NCI-H2107 (cell line): ENCODE results near the gene KIF13A.
"Not testable (repeated sequence)": the region's sequence is repeated elsewhere in the genome, so short reads cannot be mapped to it uniquely, and the experiment has no call there.

ENCODE experiments used
- DNase-seq: peaks from one replicate; lab custom pipeline; 2025; lab: John Stamatoyannopoulos, UW

Gene KIF13A

GRCh38 chr6:17846762-17847161, 140.7 kb downstream of the KIF13A start:
- DNase-seq = no peak

GRCh38 chr6:17845598-17845997, 141.8 kb downstream of the KIF13A start:
- no peak for DNase-seq

GRCh38 chr6:17844967-17845366, 142.5 kb downstream of the KIF13A start:
- DNase-seq = not testable (repeated sequence)

DNA sequence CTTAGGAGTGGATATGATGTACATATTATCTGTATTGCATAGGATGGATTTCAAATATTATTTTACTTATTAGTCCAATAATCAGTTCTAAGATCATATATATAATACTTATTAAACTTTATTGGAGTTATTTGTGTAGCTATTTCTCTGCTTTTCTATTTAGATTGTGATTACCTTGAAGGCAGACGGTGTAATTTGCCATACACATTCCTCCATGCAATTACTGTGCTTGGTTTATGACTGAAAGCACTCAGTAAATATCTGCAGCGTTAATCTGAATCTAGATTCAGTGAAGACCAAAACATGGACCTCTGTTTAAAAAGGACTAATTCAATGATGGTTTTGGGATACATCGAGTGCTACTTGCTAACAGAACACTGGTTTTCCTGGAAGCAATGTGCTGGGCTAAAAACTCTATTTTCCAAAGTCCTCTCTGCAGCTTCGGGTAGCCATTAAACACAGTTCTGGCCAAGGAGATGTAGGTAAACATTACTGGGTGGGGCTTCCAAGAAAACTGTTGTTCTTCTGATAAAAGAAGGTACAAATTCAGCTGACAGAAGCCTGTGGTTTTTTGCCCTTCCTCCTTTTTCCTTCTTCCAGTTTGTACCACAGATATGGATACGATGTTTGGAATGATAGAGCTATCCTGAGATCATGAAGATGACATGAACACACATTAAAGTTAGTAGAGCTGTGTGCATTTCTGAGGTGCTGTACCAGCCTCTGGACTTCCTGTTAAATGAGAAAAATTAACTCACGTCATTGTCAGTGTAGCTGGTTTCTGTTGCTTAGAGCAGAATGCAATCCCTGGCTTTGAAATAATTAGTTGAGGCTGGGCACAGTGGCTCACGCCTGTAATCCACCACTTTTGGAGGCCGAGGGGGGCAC, 144.3 kb downstream of the KIF13A start:
- DNase-seq = no peak

GRCh38 chr6:17842014-17842776, 145.2 kb downstream of the KIF13A start:
- DNase-seq = no peak

DNA sequence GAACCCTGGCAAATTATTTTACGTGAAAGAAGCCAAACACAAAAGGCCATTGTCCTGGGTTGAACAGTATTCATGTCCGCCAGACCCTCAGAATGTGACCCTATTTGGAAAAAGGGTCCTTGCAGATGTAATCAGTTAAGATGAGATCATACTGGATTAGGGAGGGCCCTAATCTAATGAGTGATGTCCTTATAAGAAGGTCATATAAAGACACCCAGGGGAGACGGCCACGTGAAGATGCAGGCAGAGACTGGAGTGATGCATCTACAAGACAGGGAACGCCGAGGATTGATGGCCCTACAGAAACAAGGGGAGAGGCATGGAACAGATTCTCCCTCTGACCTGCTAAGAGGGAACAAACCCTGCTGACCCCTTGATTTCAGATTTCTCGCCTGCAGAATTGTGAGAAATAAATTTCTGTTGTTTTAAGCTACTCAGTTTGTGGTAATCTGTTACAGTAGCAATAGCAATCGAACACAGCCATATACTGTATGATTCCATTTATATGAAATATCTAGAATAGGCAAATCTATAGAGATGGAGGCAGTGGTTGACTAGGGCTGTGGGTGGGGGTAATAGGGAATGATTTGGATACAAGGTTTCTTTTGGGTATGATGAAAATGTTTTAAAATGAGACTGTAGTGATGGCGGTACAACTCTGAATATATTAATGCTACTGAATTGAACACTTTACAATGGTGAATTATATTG, 147.8 kb downstream of the KIF13A start:
- DNase-seq = no peak

GRCh38 chr6:17836293-17836692, 151.1 kb downstream of the KIF13A start:
- DNase-seq = no peak

- no peak for DNase-seq
Measured at GRCh38 chr6:17835784-17836183, 151.7 kb downstream of the KIF13A start.

DNA sequence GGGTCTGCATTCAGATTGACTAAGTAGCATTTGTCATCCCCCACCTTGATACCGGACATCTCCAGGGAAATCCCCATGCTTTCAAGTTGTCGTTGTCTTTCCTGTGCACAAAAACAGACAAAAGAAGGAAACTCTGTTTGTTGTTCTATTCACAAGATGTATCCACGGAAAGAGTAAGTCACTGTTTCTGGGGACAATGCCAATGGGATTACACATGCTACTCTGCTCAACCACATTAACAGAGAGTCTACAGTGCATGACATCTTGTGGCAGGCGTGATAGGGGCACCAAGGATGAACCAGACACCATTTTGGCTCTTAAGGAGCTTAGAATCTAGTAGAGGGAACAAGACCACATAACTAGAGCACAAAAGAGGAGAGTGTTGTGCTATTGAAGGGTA, 156.3 kb downstream of the KIF13A start:
- no peak for DNase-seq

DNA sequence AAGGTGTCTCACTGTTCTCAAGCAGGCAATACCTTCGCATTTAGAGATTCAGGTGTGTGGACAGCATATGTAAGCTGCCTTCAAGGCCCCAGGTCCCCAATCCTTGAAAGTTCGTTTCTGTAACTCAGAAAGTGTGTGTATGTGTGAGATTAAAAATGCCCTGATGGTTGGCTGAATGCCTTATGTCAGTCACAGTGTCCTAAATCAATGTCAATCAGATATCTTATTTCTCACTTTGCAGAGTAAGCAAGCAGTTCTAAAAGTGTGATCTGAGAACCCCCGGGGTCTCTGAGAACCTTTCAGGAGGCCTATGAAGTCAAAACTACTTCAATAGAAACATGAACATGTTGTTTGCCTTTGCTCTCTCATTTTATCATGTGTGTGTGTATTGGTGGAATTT, 157.5 kb downstream of the KIF13A start:
- no peak for DNase-seq

- no peak for DNase-seq
Measured at GRCh38 chr6:17828149-17828548, 159.3 kb downstream of the KIF13A start.

- DNase-seq = no peak
Measured at GRCh38 chr6:17826301-17826700, 161.1 kb downstream of the KIF13A start.

- DNase-seq = no peak
Measured at GRCh38 chr6:17820055-17820454, 167.4 kb downstream of the KIF13A start.

DNA sequence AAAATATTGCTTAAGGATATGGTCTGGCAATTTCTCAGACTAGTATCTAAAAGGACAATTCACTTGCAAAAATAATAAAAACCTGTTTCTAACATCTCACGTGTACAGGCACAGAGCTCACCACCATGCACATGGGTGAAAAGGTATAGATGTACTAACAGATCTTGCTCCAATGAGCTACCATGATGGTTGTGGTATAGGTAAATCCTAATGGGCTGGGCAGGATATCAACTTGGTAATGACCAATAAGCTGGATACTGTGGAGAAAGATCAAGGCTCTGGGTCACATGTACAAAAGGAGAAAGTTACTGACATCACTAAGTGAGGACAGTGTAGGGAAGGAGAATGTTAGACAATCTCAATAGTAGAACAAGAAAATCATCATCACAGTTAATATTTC, 169.7 kb downstream of the KIF13A start:
- no peak for DNase-seq

- no peak for DNase-seq
Measured at GRCh38 chr6:17816921-17817611, 170.4 kb downstream of the KIF13A start.

DNA sequence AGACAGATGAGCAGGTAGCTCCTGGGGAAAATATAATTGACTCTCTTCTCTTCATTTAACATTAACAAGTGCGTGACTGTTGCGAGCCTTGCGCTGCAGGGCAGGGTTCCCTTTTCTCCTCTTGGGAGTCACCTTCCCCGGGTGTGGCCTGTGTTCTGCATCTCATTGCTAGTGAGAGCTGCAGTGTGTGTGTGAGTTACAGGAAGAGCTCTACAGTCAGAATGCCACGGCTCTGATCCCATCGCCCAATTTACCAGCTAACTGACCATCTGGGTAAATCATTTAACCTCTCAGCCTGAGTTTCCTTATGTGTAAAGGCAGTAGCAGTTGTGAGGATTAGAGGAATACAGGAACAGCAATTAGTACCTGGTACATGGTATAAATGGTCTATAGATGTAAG, 173.9 kb downstream of the KIF13A start:
- DNase-seq = no peak

DNA sequence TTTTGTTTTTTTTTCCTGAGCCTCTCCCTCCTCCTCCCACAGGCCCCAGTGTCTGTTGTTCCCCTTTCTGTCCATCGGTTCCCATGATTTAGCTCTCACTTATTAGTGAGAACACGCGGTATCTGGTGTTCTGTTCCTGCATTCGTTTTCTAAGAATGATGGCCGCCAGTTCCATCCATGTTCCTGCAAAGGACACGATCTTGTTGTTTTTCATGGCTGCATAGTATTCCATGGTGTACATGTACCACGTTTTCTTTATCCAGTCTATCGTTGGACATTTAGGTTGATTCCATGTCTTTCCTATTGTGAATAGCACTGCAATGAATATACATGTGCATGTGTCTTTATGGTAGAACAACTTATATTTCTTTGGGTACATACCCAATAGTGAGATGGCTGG, 175.1 kb downstream of the KIF13A start:
- no peak for DNase-seq

DNA sequence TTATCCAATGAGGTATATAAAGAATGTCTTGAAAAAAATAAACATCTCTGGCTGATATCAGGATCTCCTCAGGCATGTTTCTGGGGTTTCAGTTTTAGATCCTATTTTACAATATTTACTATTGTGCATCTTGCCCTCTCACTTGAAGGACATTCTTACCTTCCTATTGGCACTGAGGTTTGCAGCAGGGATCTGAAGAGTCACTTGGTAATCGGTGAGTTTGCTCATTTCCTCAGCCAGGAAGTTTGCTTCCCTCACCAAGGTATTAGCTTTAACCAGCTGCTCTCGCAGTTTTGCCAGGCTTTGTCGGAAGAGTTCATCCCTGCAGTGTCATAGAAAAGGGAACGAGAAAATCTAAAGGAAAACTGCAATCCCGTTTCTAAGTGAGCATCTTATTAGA, 178.8 kb downstream of the KIF13A start:
- no peak for DNase-seq

GRCh38 chr6:17807431-17807830, 180.0 kb downstream of the KIF13A start:
- not testable (repeated sequence) for DNase-seq

DNA sequence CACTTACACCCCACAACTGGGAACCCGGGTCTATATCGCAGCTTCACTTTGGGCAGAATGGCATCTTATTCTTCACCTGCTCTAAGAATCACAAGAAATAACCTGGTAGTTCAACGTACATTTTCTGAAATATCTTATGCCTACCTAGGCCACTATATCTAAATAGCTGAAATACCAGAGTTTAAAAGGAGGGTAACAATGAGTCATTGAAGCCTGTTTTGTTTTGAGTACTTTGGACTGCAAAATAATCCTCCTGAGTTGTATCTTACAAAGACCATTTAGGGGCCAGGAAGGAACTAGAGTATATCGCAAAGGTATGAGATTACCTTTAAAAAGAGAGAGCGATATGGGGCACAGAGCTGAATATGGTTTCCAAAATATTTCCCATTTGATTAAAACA, 184.0 kb downstream of the KIF13A start:
- no peak for DNase-seq

DNA sequence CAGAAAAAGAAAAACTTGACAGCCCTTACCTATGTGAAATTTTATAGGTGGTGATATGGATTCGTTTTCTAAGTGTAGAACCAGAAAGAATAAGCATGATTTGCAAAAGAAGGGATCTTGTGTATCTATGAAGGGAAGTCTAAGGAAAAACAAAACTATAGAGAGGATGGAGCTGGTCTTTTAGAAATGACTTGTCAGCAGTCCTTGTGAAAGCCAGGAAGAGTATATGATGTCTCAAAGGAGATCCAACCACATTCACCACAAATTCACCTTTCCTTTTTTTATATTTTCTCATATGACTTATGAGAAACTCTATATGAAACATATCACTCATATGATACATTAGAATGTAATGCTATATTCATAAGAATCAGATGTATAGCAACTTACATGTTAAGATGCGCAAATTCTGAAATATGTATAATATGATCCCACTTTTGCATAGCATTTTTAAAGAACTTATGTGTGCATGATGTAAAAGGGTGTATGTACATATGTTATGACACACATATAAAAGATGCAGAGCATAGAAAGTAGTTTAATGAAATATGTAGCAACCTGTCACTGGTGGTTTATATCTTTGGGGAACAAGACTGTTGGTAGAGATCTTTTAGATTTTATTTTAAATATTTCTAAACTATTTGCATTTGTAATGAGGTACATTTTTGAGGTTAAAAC, 188.8 kb downstream of the KIF13A start:
- DNase-seq = no peak
